ENCODE data around the gene TANK.

- TF ChIP-seq CTCF (IDR thresholded peaks at IDR 0.05; ENCODE audit: low read depth, low read length, poor library complexity, severe bottlenecking) (no peak), EZH2phosphoT487 (IDR thresholded peaks at IDR 0.05; ENCODE audit: borderline replicate concordance, low read length) (no peak)
Measured at GRCh38 chr2:161122772-161123530, 37.3 kb upstream of the TANK start.

All from DOHH2 (cell line).